ENCODE measurements around the gene EEF2KMT.

DNA sequence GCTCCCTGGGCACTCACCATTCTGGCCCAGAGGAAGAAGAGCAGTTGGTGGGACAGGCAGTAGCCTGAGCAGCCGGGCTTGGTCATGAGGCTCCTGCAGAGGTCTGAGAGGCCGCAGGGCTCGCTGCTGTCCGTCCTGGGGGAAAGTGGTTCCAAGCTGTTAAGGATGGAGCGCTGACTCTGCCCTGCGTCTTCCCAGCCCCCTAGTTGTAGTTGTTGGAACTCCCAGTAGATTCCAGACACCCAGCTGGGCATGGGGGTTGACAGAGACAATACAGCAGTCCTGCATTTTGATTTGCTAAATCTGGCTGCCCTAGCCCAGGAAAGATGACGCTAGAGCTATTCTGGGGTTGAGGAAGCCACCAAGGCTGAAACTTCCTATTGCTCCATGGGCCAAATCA lies 39.1 kb downstream of the EEF2KMT start:
- TF ChIP-seq, protein P1, sequence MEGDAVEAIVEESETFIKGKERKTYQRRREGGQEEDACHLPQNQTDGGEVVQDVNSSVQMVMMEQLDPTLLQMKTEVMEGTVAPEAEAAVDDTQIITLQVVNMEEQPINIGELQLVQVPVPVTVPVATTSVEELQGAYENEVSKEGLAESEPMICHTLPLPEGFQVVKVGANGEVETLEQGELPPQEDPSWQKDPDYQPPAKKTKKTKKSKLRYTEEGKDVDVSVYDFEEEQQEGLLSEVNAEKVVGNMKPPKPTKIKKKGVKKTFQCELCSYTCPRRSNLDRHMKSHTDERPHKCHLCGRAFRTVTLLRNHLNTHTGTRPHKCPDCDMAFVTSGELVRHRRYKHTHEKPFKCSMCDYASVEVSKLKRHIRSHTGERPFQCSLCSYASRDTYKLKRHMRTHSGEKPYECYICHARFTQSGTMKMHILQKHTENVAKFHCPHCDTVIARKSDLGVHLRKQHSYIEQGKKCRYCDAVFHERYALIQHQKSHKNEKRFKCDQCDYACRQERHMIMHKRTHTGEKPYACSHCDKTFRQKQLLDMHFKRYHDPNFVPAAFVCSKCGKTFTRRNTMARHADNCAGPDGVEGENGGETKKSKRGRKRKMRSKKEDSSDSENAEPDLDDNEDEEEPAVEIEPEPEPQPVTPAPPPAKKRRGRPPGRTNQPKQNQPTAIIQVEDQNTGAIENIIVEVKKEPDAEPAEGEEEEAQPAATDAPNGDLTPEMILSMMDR (IDR thresholded peaks at IDR 0.05; ENCODE audit: low read length), result no peak
- TF ChIP-seq EZH2 (IDR thresholded peaks at IDR 0.05; ENCODE audit: borderline replicate concordance, low read length), result no peak

Measured in OCI-LY1 (cell line).